CD14-positive monocyte (primary cell): ENCODE results near the gene HNF4A. TPM values are rescaled to one million over a fixed set of nuclear protein-coding genes. Genes with fewer than 3 reads are reported as not detected.

Source experiments
- DNase-seq, 3 donors: peaks; one replicate each; pipeline ENCODE4 v3.0.0-alpha.2; 2011 to 2022
- H2AFZ ChIP-seq: 2 replicates; pipeline ENCODE4 v1.6.0; 2012; ENCODE audit warnings: mild to moderate bottlenecking, low read depth, low read length, inconsistent platforms; ENCODE audit not compliant: insufficient read depth, poor library complexity, severe bottlenecking
- H3K27ac ChIP-seq, 2 donors: 1 replicate in 1 of 2; 2 replicates in 1 of 2; pipeline ENCODE4 v1.5.1; 2012 to 2013; ENCODE audit warnings: low read length in 2 of 2, control low read depth in 1 of 2, inconsistent platforms in 1 of 2, low read depth in 1 of 2, mild to moderate bottlenecking in 1 of 2
- H3K27me3 ChIP-seq, 2 donors: one replicate each; pipeline versions ENCODE4 v1.6.0 to v1.6.1; 2011 to 2013; ENCODE audit warnings: low read length in 2 of 2; ENCODE audit not compliant: control insufficient read depth in 2 of 2, insufficient read depth in 2 of 2
- H3K36me3 ChIP-seq, 2 donors: replicated peaks in 1 of 2; 1 replicate in 1 of 2; 2 replicates in 1 of 2; pipeline versions ENCODE4 v1.5.1 to v1.6.1; 2012 to 2013; ENCODE audit warnings: low read length in 2 of 2, control low read depth in 1 of 2, inconsistent platforms in 1 of 2, mild to moderate bottlenecking in 1 of 2; ENCODE audit not compliant: insufficient read depth in 2 of 2, control insufficient read depth in 1 of 2
- H3K4me1 ChIP-seq, 2 donors: 1 replicate in 1 of 2; 2 replicates in 1 of 2; pipeline versions ENCODE4 v1.5.1 to v1.6.1; 2012 to 2013; ENCODE audit warnings: low read length in 2 of 2, control low read depth in 1 of 2, inconsistent platforms in 1 of 2, mild to moderate bottlenecking in 1 of 2, moderate library complexity in 1 of 2; ENCODE audit not compliant: insufficient read depth in 2 of 2, control insufficient read depth in 1 of 2
- H3K4me2 ChIP-seq: replicated peaks from 2 replicates; pipeline ENCODE3; 2012; ENCODE audit warnings: low read length, moderate library complexity, mild to moderate bottlenecking; ENCODE audit not compliant: poor library complexity, severe bottlenecking; ENCODE audit errors: extremely low read depth
- H3K4me3 ChIP-seq, 3 experiments: fragments of 200-600 bp in 1 of 3; sonication (generic) in 1 of 3; replicated peaks in 1 of 3; 1 replicate in 2 of 3; 2 replicates in 1 of 3; pipeline ENCODE4 v1.5.1; 2011 to 2013; ENCODE audit warnings: low read length in 3 of 3, mild to moderate bottlenecking in 3 of 3, control low read depth in 2 of 3, low read depth in 2 of 3, inconsistent platforms in 1 of 3, moderate library complexity in 1 of 3
- H3K79me2 ChIP-seq: 2 replicates; pipeline ENCODE4 v1.6.0; 2012; ENCODE audit warnings: mild to moderate bottlenecking, control low read depth, inconsistent platforms, low read length, moderate library complexity; ENCODE audit not compliant: insufficient read depth
- H3K9ac ChIP-seq: 2 replicates; pipeline ENCODE4 v1.6.0; 2017; ENCODE audit warnings: low read length, mild to moderate bottlenecking; ENCODE audit not compliant: insufficient read depth, poor library complexity, severe bottlenecking
- H3K9me3 ChIP-seq, 2 donors: replicated peaks in 1 of 2; 1 replicate in 1 of 2; 2 replicates in 1 of 2; pipeline versions ENCODE4 v1.5.1 to v1.6.1; 2012 to 2013; ENCODE audit warnings: low read length in 2 of 2, control low read depth in 1 of 2; ENCODE audit not compliant: control insufficient read depth in 1 of 2, insufficient read depth in 1 of 2
- H4K20me1 ChIP-seq: 2 replicates; pipeline ENCODE4 v1.6.0; 2012; ENCODE audit warnings: mild to moderate bottlenecking, low read length, control low read depth, moderate library complexity; ENCODE audit not compliant: insufficient read depth
- H3K27ac Mint-ChIP-seq, 7 donors: one replicate each; pipeline ENCODE4 v1.8.0; 2020; ENCODE audit warnings: mild to moderate bottlenecking in 7 of 7, mixed read lengths in 7 of 7, moderate library complexity in 6 of 7, inconsistent platforms in 2 of 7
- H3K27me3 Mint-ChIP-seq, 3 donors: one replicate each; pipeline ENCODE4 v1.8.0; 2021 to 2022; ENCODE audit warnings: low read depth in 3 of 3, mild to moderate bottlenecking in 3 of 3, mixed read lengths in 3 of 3, moderate library complexity in 3 of 3, inconsistent platforms in 1 of 3
- H3K36me3 Mint-ChIP-seq, 2 donors: one replicate each; pipeline ENCODE4 v1.8.0; 2020; ENCODE audit warnings: mixed read lengths in 2 of 2, inconsistent platforms in 1 of 2, mild to moderate bottlenecking in 1 of 2
- H3K4me1 Mint-ChIP-seq: one replicate; pipeline ENCODE4 v1.8.0; 2020; ENCODE audit warnings: mild to moderate bottlenecking, mixed read lengths
- H3K4me3 Mint-ChIP-seq, 2 donors: one replicate each; pipeline ENCODE4 v1.8.0; 2020; ENCODE audit warnings: mild to moderate bottlenecking in 2 of 2, mixed read lengths in 2 of 2, moderate library complexity in 1 of 2
- H3K9me3 Mint-ChIP-seq, 7 donors: one replicate each; pipeline ENCODE4 v1.8.0; 2020 to 2022; ENCODE audit warnings: mixed read lengths in 7 of 7, mild to moderate bottlenecking in 6 of 7, moderate library complexity in 6 of 7, inconsistent platforms in 2 of 7
- WGBS: methylation state at CpG from one replicate; pipeline ENCODE4 v1.1.5; 2013; ENCODE audit warnings: missing lambda C conversion rate; ENCODE audit not compliant: insufficient coverage; 5-methylcytosine and 5-hydroxymethylcytosine counted together
- intact Hi-C, 2 donors: fragments of 100-400 bp; cut with micrococcal nuclease; formaldehyde crosslinking; loops; one replicate each; pipeline versions ENCODE4 v1.15.0 to v1.15.1; 2023
- polyA plus RNA-seq, 3 donors: library from polyadenylated mRNA; depleted of rRNA in 1 of 3; unstranded in 2 of 3; stranded (reverse) in 1 of 3; fragments of 300-500 nt in 2 of 3; fragments of >200 nt in 1 of 3; fragmentation: Illumina TruSeq in 2 of 3; gene quantifications; 1 replicate in 2 of 3; 2 replicates in 1 of 3; pipeline ENCODE4 v1.2.3, GENCODE V29; 2012 to 2021
- TF ChIP-seq, protein P1 (sequence below): fragments of 200-600 bp; IDR thresholded peaks from one replicate; pipeline ENCODE4 v1.8.0; 2022; ENCODE audit warnings: antibody characterized with exemption, mild to moderate bottlenecking

Gene HNF4A
- polyA plus RNA-seq, 3 donors = not detected

- Histone ChIP-seq H3K36me3 (no peaks in the 10 kb centered on the region), H3K27ac (no peak overlapping the region), H2AFZ (no peak overlapping the region), H3K9ac (no peak overlapping the region), H3K4me3 (no peak overlapping the region), H4K20me1 (no peaks in the 10 kb centered on the region), H3K79me2 (no peaks in the 10 kb centered on the region), H3K27me3 (no peaks in the 10 kb centered on the region), H3K9me3 (no peaks in the 10 kb centered on the region), H3K4me2 (no peak overlapping the region), H3K4me1 (no peaks in the 10 kb centered on the region)
- H3K4me1 Mint-ChIP-seq = no peaks in the 10 kb centered on the region
- peaks cover 0 to 7% (median 6%) of the 10 kb centered on the region in 3 donors for H3K27me3 Mint-ChIP-seq
- H3K27ac Mint-ChIP-seq = no peak overlapping the region
- H3K4me3 Mint-ChIP-seq = no peak overlapping the region
- DNase-seq = no peak
- over 99% methylated on average over 11 of the region's 23 CpGs for WGBS
- peaks cover 0 to 3% (median 0%) of the 10 kb centered on the region in 7 donors for H3K9me3 Mint-ChIP-seq
- H3K36me3 Mint-ChIP-seq = no peaks in the 10 kb centered on the region
- intact Hi-C loops = no loop called here
- TF ChIP-seq, protein P1, sequence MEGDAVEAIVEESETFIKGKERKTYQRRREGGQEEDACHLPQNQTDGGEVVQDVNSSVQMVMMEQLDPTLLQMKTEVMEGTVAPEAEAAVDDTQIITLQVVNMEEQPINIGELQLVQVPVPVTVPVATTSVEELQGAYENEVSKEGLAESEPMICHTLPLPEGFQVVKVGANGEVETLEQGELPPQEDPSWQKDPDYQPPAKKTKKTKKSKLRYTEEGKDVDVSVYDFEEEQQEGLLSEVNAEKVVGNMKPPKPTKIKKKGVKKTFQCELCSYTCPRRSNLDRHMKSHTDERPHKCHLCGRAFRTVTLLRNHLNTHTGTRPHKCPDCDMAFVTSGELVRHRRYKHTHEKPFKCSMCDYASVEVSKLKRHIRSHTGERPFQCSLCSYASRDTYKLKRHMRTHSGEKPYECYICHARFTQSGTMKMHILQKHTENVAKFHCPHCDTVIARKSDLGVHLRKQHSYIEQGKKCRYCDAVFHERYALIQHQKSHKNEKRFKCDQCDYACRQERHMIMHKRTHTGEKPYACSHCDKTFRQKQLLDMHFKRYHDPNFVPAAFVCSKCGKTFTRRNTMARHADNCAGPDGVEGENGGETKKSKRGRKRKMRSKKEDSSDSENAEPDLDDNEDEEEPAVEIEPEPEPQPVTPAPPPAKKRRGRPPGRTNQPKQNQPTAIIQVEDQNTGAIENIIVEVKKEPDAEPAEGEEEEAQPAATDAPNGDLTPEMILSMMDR = no peak
Observed at GRCh38 chr20:44400970-44401769, 45.7 kb downstream of the HNF4A start.

GRCh38 chr20:44401770-44402390 lies 46.4 kb downstream of the HNF4A start:
- Histone ChIP-seq H3K4me1 (no peaks in the 10 kb centered on the region), H3K9ac (no peak overlapping the region), H3K27ac (no peak overlapping the region), H3K27me3 (no peaks in the 10 kb centered on the region), H3K36me3 (no peaks in the 10 kb centered on the region), H3K79me2 (no peaks in the 10 kb centered on the region), H3K4me2 (no peak overlapping the region), H4K20me1 (no peaks in the 10 kb centered on the region), H3K9me3 (no peaks in the 10 kb centered on the region), H2AFZ (no peak overlapping the region), H3K4me3 (no peak overlapping the region)
- 93% methylated on average over 17 of the region's 17 CpGs for WGBS
- no peak overlapping the region for H3K4me3 Mint-ChIP-seq
- peaks cover 0 to 3% (median 0%) of the 10 kb centered on the region in 7 donors for H3K9me3 Mint-ChIP-seq
- TF ChIP-seq, protein P1 = no peak
- DNase-seq = no peak
- peaks cover 0 to 8% (median 6%) of the 10 kb centered on the region in 3 donors for H3K27me3 Mint-ChIP-seq
- H3K36me3 Mint-ChIP-seq = no peaks in the 10 kb centered on the region
- H3K27ac Mint-ChIP-seq = peak overlapping the region in 2 of 7 donors; percentile 2 to 47
- H3K4me1 Mint-ChIP-seq = no peaks in the 10 kb centered on the region
- intact Hi-C loops = no loop called here
